ENCODE results near the gene VPS18.

The VPS18 gene

DNA sequence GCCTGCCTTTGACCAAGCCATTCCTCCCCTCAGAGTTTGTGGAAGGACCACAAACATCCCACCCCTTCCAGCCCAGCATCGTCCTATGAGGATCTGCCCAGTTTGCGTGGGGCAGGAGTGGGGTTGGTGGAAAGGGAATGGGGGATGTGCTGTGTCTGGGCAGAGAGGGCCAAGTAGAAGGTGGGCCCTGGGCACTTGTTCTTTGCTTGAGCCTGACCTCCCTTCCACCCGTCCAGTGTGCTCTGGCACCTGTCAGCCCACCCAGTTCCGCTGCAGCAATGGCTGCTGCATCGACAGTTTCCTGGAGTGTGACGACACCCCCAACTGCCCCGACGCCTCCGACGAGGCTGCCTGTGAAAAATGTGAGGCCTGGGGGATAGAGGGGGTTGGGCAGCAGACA, 40.1 kb upstream of the VPS18 start:
- Histone ChIP-seq H3K4me3 (ENCODE audit: low read length) (no peak overlapping the region), H4K20me1 (ENCODE audit: control insufficient read depth, insufficient read depth, low read depth, low read length) (no peaks in the 10 kb centered on the region), H3K4me2 (ENCODE audit: low read length) (no peak overlapping the region), H3K79me2 (ENCODE audit: control insufficient read depth, low read length) (no peaks in the 10 kb centered on the region), H3K36me3 (ENCODE audit: control insufficient read depth, low read length) (no peaks in the 10 kb centered on the region), H3F3A (ENCODE audit: control insufficient read depth, insufficient read depth) (no peaks in the 10 kb centered on the region), H3K9me3 (ENCODE audit: control insufficient read depth, insufficient read depth, low read length) (no peaks in the 10 kb centered on the region), H3K9me2 (replicated peaks; ENCODE audit: control insufficient read depth, low read length) (no peaks in the 10 kb centered on the region), H3K27me3 (ENCODE audit: control insufficient read depth, low read length) (no peaks in the 10 kb centered on the region), H3K27ac (ENCODE audit: low read depth, low read length) (no peak overlapping the region), H3K4me1 (ENCODE audit: control insufficient read depth, low read length) (peaks cover 4% of the 10 kb centered on the region)
- TF ChIP-seq, protein P1, sequence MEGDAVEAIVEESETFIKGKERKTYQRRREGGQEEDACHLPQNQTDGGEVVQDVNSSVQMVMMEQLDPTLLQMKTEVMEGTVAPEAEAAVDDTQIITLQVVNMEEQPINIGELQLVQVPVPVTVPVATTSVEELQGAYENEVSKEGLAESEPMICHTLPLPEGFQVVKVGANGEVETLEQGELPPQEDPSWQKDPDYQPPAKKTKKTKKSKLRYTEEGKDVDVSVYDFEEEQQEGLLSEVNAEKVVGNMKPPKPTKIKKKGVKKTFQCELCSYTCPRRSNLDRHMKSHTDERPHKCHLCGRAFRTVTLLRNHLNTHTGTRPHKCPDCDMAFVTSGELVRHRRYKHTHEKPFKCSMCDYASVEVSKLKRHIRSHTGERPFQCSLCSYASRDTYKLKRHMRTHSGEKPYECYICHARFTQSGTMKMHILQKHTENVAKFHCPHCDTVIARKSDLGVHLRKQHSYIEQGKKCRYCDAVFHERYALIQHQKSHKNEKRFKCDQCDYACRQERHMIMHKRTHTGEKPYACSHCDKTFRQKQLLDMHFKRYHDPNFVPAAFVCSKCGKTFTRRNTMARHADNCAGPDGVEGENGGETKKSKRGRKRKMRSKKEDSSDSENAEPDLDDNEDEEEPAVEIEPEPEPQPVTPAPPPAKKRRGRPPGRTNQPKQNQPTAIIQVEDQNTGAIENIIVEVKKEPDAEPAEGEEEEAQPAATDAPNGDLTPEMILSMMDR (IDR thresholded peaks at IDR 0.05; ENCODE audit: low read depth, low read length, poor library complexity, severe bottlenecking) = no peak
- TF ChIP-seq EZH2phosphoT487 (IDR thresholded peaks at IDR 0.05; ENCODE audit: borderline replicate concordance, low read length) = no peak

DNA sequence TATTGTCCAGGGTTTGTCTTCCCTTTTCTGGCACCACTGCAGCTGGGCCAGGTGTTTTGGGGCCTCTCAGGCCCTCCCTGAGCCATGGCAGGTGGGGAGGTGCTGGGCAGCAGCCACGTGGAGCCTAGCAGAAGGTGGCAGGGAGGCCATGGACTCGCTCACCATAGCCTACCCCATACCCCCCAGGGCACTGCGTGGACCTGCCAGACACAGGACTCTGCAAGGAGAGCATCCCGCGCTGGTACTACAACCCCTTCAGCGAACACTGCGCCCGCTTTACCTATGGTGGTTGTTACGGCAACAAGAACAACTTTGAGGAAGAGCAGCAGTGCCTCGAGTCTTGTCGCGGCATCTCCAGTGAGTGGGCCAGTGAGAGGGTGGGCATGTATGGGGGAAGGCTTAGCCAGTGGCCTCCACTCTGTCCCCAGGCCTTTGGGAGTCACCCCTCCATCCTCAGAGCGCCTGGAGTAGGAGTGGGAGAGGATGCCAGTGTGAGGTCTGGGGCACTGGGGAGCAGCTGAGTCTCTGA, 38.5 kb upstream of the VPS18 start:
- Histone ChIP-seq H3K9me2 (replicated peaks; ENCODE audit: control insufficient read depth, low read length) (no peaks in the 10 kb centered on the region), H3K36me3 (ENCODE audit: control insufficient read depth, low read length) (no peaks in the 10 kb centered on the region), H3K27me3 (ENCODE audit: control insufficient read depth, low read length) (no peaks in the 10 kb centered on the region), H3K79me2 (ENCODE audit: control insufficient read depth, low read length) (no peaks in the 10 kb centered on the region), H4K20me1 (ENCODE audit: control insufficient read depth, insufficient read depth, low read depth, low read length) (no peaks in the 10 kb centered on the region), H3K4me3 (ENCODE audit: low read length) (no peak overlapping the region), H3K27ac (ENCODE audit: low read depth, low read length) (no peak overlapping the region), H3K9me3 (ENCODE audit: control insufficient read depth, insufficient read depth, low read length) (no peaks in the 10 kb centered on the region), H3K4me2 (ENCODE audit: low read length) (no peak overlapping the region), H3K4me1 (ENCODE audit: control insufficient read depth, low read length) (peaks cover 4% of the 10 kb centered on the region), H3F3A (ENCODE audit: control insufficient read depth, insufficient read depth) (no peaks in the 10 kb centered on the region)
- no peak for TF ChIP-seq EZH2phosphoT487 (IDR thresholded peaks at IDR 0.05; ENCODE audit: borderline replicate concordance, low read length)

DNA sequence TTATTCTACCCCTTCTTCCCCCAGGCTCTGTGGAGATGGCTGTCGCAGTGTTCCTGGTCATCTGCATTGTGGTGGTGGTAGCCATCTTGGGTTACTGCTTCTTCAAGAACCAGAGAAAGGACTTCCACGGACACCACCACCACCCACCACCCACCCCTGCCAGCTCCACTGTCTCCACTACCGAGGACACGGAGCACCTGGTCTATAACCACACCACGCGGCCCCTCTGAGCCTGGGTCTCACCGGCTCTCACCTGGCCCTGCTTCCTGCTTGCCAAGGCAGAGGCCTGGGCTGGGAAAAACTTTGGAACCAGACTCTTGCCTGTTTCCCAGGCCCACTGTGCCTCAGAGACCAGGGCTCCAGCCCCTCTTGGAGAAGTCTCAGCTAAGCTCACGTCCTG, 37.5 kb upstream of the VPS18 start:
- Histone ChIP-seq H3K4me1 (ENCODE audit: control insufficient read depth, low read length) (peaks cover 4% of the 10 kb centered on the region), H3K9me2 (replicated peaks; ENCODE audit: control insufficient read depth, low read length) (no peaks in the 10 kb centered on the region), H3K4me2 (ENCODE audit: low read length) (no peak overlapping the region), H3K36me3 (ENCODE audit: control insufficient read depth, low read length) (no peaks in the 10 kb centered on the region), H3K27me3 (ENCODE audit: control insufficient read depth, low read length) (no peaks in the 10 kb centered on the region), H3K9me3 (ENCODE audit: control insufficient read depth, insufficient read depth, low read length) (no peaks in the 10 kb centered on the region), H3K4me3 (ENCODE audit: low read length) (no peak overlapping the region), H3K79me2 (ENCODE audit: control insufficient read depth, low read length) (no peaks in the 10 kb centered on the region), H3K27ac (ENCODE audit: low read depth, low read length) (no peak overlapping the region), H4K20me1 (ENCODE audit: control insufficient read depth, insufficient read depth, low read depth, low read length) (no peaks in the 10 kb centered on the region), H3F3A (ENCODE audit: control insufficient read depth, insufficient read depth) (no peaks in the 10 kb centered on the region; the same call in 1 of the 2 replicates)
- TF ChIP-seq, protein P1 (IDR thresholded peaks at IDR 0.05; ENCODE audit: low read depth, low read length, poor library complexity, severe bottlenecking) = no peak
- TF ChIP-seq EZH2phosphoT487 (IDR thresholded peaks at IDR 0.05; ENCODE audit: borderline replicate concordance, low read length) = no peak

DNA sequence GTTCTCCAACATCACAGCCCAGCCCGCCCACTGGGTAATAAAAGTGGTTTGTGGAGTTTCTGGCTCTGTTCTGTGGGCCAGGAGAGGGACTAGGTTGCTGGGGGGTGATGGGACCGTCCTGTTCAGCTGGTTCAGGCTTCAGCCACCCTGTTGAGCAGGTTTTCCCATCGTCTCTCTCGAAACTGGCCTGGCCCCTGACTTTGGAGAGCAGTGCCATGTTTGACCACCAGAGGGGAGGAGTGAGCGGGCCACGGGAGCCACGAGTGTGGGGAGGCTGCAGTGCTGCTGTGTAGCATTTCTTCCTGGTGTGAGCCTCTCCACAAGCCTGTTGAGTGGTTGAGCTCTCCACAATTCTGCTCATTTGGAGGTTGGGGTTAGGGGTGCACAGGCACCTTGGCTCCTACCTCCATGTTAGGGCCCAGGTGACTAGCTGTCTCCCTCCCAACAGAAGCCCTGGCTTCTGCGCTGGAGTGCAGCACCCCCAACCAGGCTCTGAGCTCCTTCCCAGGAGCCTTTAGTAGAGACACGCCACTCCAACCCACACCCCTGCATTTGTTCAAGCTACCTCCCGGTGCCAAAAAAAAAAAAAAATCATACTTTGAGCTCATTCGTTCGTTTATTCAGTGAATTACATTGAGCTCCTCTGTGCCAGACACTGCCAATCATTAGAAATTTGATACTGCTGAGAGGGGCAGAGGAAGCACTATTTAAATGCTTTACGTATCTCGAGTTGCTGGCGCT, 36.5 kb upstream of the VPS18 start:
- Histone ChIP-seq H3K36me3 (ENCODE audit: control insufficient read depth, low read length) (no peaks in the 10 kb centered on the region), H3K4me3 (ENCODE audit: low read length) (no peak overlapping the region), H3K9me2 (replicated peaks; ENCODE audit: control insufficient read depth, low read length) (no peaks in the 10 kb centered on the region), H4K20me1 (ENCODE audit: control insufficient read depth, insufficient read depth, low read depth, low read length) (no peaks in the 10 kb centered on the region), H3K4me1 (ENCODE audit: control insufficient read depth, low read length) (peaks cover 4% of the 10 kb centered on the region), H3F3A (ENCODE audit: control insufficient read depth, insufficient read depth) (no peaks in the 10 kb centered on the region; the same call in 1 of the 2 replicates), H3K4me2 (ENCODE audit: low read length) (no peak overlapping the region), H3K27me3 (ENCODE audit: control insufficient read depth, low read length) (no peaks in the 10 kb centered on the region), H3K9me3 (ENCODE audit: control insufficient read depth, insufficient read depth, low read length) (no peaks in the 10 kb centered on the region), H3K27ac (ENCODE audit: low read depth, low read length) (no peak overlapping the region), H3K79me2 (ENCODE audit: control insufficient read depth, low read length) (no peaks in the 10 kb centered on the region)
- TF ChIP-seq EZH2phosphoT487 (IDR thresholded peaks at IDR 0.05; ENCODE audit: borderline replicate concordance, low read length) = no peak
- TF ChIP-seq, protein P1 (IDR thresholded peaks at IDR 0.05; ENCODE audit: low read depth, low read length, poor library complexity, severe bottlenecking) = peak; percentile 92

All from DOHH2 (cell line).